ENCODE results near the gene LDLRAD2.

DNA sequence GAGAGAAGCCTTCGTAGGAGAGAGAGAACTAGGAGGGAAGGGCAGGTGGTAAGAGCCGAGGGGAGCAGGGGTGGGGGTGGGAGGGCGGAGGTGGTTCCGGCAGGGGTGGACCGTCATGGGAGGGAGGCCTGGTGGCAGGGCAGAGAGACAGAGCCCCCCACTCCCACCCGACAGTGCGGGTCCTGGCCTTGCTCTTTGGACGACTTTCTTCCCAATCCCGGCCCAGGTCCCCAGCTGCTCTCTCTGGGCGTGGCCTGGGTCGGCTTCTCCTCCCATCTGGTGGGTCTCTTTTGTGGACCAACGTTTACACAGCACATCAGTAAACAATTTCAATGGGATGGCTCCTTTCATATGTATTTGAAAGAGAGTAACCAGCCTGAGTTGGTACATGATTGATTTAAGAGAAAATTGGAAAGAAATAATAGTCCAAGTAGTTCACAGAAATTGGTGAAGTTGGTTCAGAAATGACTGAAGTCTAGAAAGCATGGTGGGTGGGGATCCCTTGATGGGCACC is 56.9 kb downstream of the LDLRAD2 start:
- TF ChIP-seq, protein P1, sequence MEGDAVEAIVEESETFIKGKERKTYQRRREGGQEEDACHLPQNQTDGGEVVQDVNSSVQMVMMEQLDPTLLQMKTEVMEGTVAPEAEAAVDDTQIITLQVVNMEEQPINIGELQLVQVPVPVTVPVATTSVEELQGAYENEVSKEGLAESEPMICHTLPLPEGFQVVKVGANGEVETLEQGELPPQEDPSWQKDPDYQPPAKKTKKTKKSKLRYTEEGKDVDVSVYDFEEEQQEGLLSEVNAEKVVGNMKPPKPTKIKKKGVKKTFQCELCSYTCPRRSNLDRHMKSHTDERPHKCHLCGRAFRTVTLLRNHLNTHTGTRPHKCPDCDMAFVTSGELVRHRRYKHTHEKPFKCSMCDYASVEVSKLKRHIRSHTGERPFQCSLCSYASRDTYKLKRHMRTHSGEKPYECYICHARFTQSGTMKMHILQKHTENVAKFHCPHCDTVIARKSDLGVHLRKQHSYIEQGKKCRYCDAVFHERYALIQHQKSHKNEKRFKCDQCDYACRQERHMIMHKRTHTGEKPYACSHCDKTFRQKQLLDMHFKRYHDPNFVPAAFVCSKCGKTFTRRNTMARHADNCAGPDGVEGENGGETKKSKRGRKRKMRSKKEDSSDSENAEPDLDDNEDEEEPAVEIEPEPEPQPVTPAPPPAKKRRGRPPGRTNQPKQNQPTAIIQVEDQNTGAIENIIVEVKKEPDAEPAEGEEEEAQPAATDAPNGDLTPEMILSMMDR (IDR thresholded peaks at IDR 0.05): no peak
- TF ChIP-seq POLR2A (IDR thresholded peaks at IDR 0.05): no peak

Data from testis (tissue), 2 donors.